SK-N-SH treated with all-trans-retinoic acid at 6 μM for 48 hours (cell line): ENCODE results near the gene CABP4.

Source experiments
- PPARA ChIP-seq: fragments of 250-450 bp; sonication (Bioruptor Pico); IDR thresholded peaks from 2 replicates; pipeline ENCODE4 v1.5.0; 2020; ENCODE audit warnings: mild to moderate bottlenecking, borderline replicate concordance
- RARB ChIP-seq: fragments of 250-450 bp; sonication (Bioruptor Pico); IDR thresholded peaks from 2 replicates; pipeline ENCODE4 v1.8.0; 2021; ENCODE audit warnings: mild to moderate bottlenecking, moderate library complexity
- SNAI2 ChIP-seq: fragments of 250-450 bp; sonication (Bioruptor Pico); IDR thresholded peaks from 2 replicates; pipeline ENCODE4 v1.5.0; 2020; ENCODE audit warnings: mild to moderate bottlenecking, moderate library complexity
- ZFP30 ChIP-seq: fragments of 450-650 bp; formaldehyde crosslinking; IDR thresholded peaks from 2 replicates; pipeline ENCODE4 v1.5.0; 2022; ENCODE audit warnings: mild to moderate bottlenecking, moderate library complexity
- TF ChIP-seq, protein P1 (sequence below): fragments of 250-450 bp; sonication (Bioruptor Pico); IDR thresholded peaks from 2 replicates; pipeline ENCODE4 v1.8.0; 2021; ENCODE audit warnings: low read depth, mild to moderate bottlenecking, moderate library complexity, borderline replicate concordance

DNA sequence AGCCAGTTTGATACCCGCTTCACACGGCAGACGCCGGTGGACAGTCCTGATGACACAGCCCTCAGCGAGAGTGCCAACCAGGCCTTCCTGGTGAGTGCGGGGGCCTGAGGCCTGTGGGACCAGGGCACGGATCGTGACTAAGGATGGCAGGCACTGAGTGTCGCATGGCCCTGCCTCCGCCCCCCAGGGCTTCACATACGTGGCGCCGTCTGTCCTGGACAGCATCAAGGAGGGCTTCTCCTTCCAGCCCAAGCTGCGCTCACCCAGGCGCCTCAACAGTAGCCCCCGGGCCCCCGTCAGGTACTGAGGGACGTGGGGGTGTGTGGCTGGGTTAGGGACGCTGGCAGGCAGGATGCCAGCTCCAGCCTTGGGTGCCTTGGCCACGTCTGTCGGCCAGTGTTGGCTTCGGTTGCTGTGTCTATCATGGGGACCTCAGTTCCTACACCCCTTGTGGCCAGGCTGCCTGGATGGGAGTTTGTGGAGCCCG is 20.7 kb upstream of the CABP4 start:
- TF ChIP-seq PPARA (CRISPR knock-in tag) (no peak), ZFP30 (CRISPR knock-in tag) (no peak), RARB (CRISPR knock-in tag) (no peak), SNAI2 (no peak)
- TF ChIP-seq, protein P1, sequence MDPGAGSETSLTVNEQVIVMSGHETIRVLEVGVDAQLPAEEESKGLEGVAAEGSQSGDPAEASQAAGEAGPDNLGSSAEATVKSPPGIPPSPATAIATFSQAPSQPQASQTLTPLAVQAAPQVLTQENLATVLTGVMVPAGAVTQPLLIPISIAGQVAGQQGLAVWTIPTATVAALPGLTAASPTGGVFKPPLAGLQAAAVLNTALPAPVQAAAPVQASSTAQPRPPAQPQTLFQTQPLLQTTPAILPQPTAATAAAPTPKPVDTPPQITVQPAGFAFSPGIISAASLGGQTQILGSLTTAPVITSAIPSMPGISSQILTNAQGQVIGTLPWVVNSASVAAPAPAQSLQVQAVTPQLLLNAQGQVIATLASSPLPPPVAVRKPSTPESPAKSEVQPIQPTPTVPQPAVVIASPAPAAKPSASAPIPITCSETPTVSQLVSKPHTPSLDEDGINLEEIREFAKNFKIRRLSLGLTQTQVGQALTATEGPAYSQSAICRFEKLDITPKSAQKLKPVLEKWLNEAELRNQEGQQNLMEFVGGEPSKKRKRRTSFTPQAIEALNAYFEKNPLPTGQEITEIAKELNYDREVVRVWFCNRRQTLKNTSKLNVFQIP (CRISPR knock-in tag) = no peak
